Glutamatergic neuron (in vitro differentiated cells): ENCODE results near the gene FAM120A. TPM values are rescaled to one million over a fixed set of nuclear protein-coding genes. Genes with fewer than 3 reads are reported as not detected.

ENCODE experiments used
- DNase-seq: peaks from one replicate; pipeline ENCODE4 v3.0.0; 2022
- H3K27ac Mint-ChIP-seq: one replicate; pipeline ENCODE4 v1.8.0; 2020; ENCODE audit warnings: mild to moderate bottlenecking, mixed read lengths, inconsistent platforms; ENCODE audit not compliant: unreplicated experiment
- H3K27me3 Mint-ChIP-seq: one replicate; pipeline ENCODE4 v1.8.0; 2020; ENCODE audit warnings: mild to moderate bottlenecking, moderate library complexity, mixed read lengths, inconsistent platforms; ENCODE audit not compliant: unreplicated experiment
- H3K36me3 Mint-ChIP-seq: one replicate; pipeline ENCODE4 v1.8.0; 2020; ENCODE audit warnings: mild to moderate bottlenecking, mixed read lengths, inconsistent platforms; ENCODE audit not compliant: unreplicated experiment
- H3K4me1 Mint-ChIP-seq: one replicate; pipeline ENCODE4 v1.8.0; 2020; ENCODE audit warnings: mild to moderate bottlenecking, low read depth, mixed read lengths, inconsistent platforms; ENCODE audit not compliant: unreplicated experiment
- H3K4me3 Mint-ChIP-seq: one replicate; pipeline ENCODE4 v1.8.0; 2020; ENCODE audit warnings: mild to moderate bottlenecking, mixed read lengths, inconsistent platforms; ENCODE audit not compliant: unreplicated experiment
- H3K9me3 Mint-ChIP-seq: one replicate; pipeline ENCODE4 v1.8.0; 2020; ENCODE audit warnings: mild to moderate bottlenecking, moderate library complexity, mixed read lengths, inconsistent platforms; ENCODE audit not compliant: unreplicated experiment
- total RNA-seq: library from RNA; stranded (reverse); fragmentation: NEBNext Ultra II Directional; extraction: Animal tissue kit (Norgen Biotek cat#: 25700); gene quantifications from one replicate; pipeline ENCODE4 v1.2.1, GENCODE V29; 2021; ENCODE audit not compliant: unreplicated experiment
- TF ChIP-seq, protein P1 (sequence below): fragments of 200-600 bp; sonication (generic); IDR thresholded peaks from one replicate; pipeline ENCODE4 v1.5.0; 2021; ENCODE audit not compliant: partially characterized antibody, unreplicated experiment

The FAM120A gene
- total RNA-seq, 1 donor from 2014 or later, result 32.3 TPM

DNA sequence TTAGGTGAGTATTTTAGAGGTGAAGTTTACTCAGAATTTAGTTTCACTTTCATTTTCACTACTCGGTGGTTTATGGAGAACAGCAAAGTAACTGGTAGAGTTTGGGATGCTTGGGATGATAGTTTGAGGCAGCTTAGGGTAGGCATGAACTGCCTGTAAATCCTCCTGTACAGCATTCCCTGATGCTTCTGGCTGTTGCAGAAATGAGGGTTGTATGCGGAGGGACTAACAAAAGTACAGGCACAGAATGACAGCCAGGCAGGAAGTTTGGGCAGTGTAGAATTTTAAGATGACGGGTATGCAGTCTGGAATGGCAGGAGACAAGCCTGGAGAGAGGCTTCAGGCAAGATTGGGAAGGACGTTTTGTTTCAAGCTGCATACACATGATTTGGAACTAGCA is 49.9 kb downstream of the FAM120A start:
- H3K27me3 Mint-ChIP-seq, result peaks cover 3% of the 10 kb centered on the region
- DNase-seq, result no peak
- TF ChIP-seq, protein P1, sequence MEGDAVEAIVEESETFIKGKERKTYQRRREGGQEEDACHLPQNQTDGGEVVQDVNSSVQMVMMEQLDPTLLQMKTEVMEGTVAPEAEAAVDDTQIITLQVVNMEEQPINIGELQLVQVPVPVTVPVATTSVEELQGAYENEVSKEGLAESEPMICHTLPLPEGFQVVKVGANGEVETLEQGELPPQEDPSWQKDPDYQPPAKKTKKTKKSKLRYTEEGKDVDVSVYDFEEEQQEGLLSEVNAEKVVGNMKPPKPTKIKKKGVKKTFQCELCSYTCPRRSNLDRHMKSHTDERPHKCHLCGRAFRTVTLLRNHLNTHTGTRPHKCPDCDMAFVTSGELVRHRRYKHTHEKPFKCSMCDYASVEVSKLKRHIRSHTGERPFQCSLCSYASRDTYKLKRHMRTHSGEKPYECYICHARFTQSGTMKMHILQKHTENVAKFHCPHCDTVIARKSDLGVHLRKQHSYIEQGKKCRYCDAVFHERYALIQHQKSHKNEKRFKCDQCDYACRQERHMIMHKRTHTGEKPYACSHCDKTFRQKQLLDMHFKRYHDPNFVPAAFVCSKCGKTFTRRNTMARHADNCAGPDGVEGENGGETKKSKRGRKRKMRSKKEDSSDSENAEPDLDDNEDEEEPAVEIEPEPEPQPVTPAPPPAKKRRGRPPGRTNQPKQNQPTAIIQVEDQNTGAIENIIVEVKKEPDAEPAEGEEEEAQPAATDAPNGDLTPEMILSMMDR, result no peak
- H3K36me3 Mint-ChIP-seq, result no peaks in the 10 kb centered on the region
- peaks cover 7% of the 10 kb centered on the region for H3K4me1 Mint-ChIP-seq
- H3K4me3 Mint-ChIP-seq, result no peak overlapping the region
- H3K27ac Mint-ChIP-seq, result peak overlapping the region; percentile 44
- peaks cover 4% of the 10 kb centered on the region for H3K9me3 Mint-ChIP-seq

DNA sequence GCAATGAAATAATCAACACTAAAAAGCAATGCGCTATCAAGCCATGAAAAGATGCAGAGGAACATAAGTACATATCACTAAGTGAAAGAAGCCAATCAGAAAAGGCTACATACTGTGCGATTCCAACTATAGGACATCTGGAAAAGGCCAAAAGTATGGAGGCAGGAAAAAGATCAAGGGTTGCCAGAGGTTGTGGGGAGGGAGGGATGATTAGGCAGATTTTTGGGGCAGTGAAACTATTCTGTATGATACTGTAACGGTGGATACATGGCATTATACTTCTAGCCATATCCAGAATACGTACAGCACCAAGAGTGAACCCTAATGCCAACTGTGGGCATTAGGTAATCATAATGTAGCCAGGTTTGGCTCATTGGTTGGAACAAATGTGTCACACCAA is 51.9 kb downstream of the FAM120A start:
- TF ChIP-seq, protein P1, result no peak
- no peak overlapping the region for H3K4me3 Mint-ChIP-seq
- H3K9me3 Mint-ChIP-seq, result peaks cover 4% of the 10 kb centered on the region
- DNase-seq, result no peak
- H3K27me3 Mint-ChIP-seq, result peaks cover 6% of the 10 kb centered on the region
- peaks cover 19% of the 10 kb centered on the region for H3K4me1 Mint-ChIP-seq
- peaks cover 4% of the 10 kb centered on the region for H3K36me3 Mint-ChIP-seq
- no peak overlapping the region for H3K27ac Mint-ChIP-seq

- peaks cover 4% of the 10 kb centered on the region for H3K9me3 Mint-ChIP-seq
- peaks cover 4% of the 10 kb centered on the region for H3K36me3 Mint-ChIP-seq
- peaks cover 6% of the 10 kb centered on the region for H3K27me3 Mint-ChIP-seq
- TF ChIP-seq, protein P1, result no peak
- no peak overlapping the region for H3K27ac Mint-ChIP-seq
- DNase-seq, result no peak
- peaks cover 21% of the 10 kb centered on the region for H3K4me1 Mint-ChIP-seq
- no peak overlapping the region for H3K4me3 Mint-ChIP-seq
Measured at GRCh38 chr9:93505541-93506132, 54.2 kb downstream of the FAM120A start.

- H3K27ac Mint-ChIP-seq, result no peak overlapping the region
- no peak overlapping the region for H3K4me3 Mint-ChIP-seq
- peaks cover 28% of the 10 kb centered on the region for H3K4me1 Mint-ChIP-seq
- peaks cover 4% of the 10 kb centered on the region for H3K36me3 Mint-ChIP-seq
- H3K27me3 Mint-ChIP-seq, result peaks cover 8% of the 10 kb centered on the region
- TF ChIP-seq, protein P1, result no peak
- DNase-seq, result no peak
- peaks cover 4% of the 10 kb centered on the region for H3K9me3 Mint-ChIP-seq
Measured at GRCh38 chr9:93507768-93508167, 56.3 kb downstream of the FAM120A start.

- H3K4me3 Mint-ChIP-seq, result no peak overlapping the region
- no peak for DNase-seq
- no peak overlapping the region for H3K27ac Mint-ChIP-seq
- TF ChIP-seq, protein P1, result no peak
- H3K4me1 Mint-ChIP-seq, result peaks cover 28% of the 10 kb centered on the region
- peaks cover 4% of the 10 kb centered on the region for H3K36me3 Mint-ChIP-seq
- peaks cover 4% of the 10 kb centered on the region for H3K9me3 Mint-ChIP-seq
- peaks cover 8% of the 10 kb centered on the region for H3K27me3 Mint-ChIP-seq
Measured at GRCh38 chr9:93508207-93508606, 56.7 kb downstream of the FAM120A start.
